ENCODE data around the gene TFG. TPM values are rescaled to one million over a fixed set of nuclear protein-coding genes. Genes with fewer than 3 reads are reported as not detected.
"Not testable (repeated sequence)": the region's sequence is repeated elsewhere in the genome, so short reads cannot be mapped to it uniquely, and the experiment has no call there.

The TFG gene
- total RNA-seq, result 63.4 and 144 TPM in 2 replicates

- DNase-seq (ENCODE audit: low read depth), result peak; percentile 98
These were observed at the start of gene TFG for GRCh38 chr3:100708989-100709841. Gene TFG, plus strand, starts transcription at chr3:100709494. Its CDS starts 4,192 bp downstream, at chr3:100713686.

- not testable (repeated sequence) for DNase-seq (ENCODE audit: low read depth)
These were observed 48.0 kb upstream of the TFG start for GRCh38 chr3:100661294-100661693.

- DNase-seq (ENCODE audit: low read depth), result peak; percentile 23
These were observed 47.0 kb upstream of the TFG start for GRCh38 chr3:100662113-100662823.

GRCh38 chr3:100665230-100665629 is 44.1 kb upstream of the TFG start:
- no peak for DNase-seq (ENCODE audit: low read depth)

- peak; percentile 46 for DNase-seq (ENCODE audit: low read depth)
These were observed 42.6 kb upstream of the TFG start for GRCh38 chr3:100666699-100667098.

GRCh38 chr3:100667316-100667715 is 42.0 kb upstream of the TFG start:
- DNase-seq (ENCODE audit: low read depth), result not testable (repeated sequence)

- DNase-seq (ENCODE audit: low read depth), result not testable (repeated sequence)
These were observed 38.3 kb upstream of the TFG start for GRCh38 chr3:100670995-100671394.

GRCh38 chr3:100681496-100681895 is 27.8 kb upstream of the TFG start:
- no peak for DNase-seq (ENCODE audit: low read depth)

GRCh38 chr3:100682056-100682853 is 27.0 kb upstream of the TFG start:
- peak; percentile 10 for DNase-seq (ENCODE audit: low read depth)

- DNase-seq (ENCODE audit: low read depth), result no peak
These were observed 26.2 kb upstream of the TFG start for GRCh38 chr3:100682854-100683760.

GRCh38 chr3:100693225-100693624 is 16.1 kb upstream of the TFG start:
- no peak for DNase-seq (ENCODE audit: low read depth)

GRCh38 chr3:100695696-100696095 is 13.6 kb upstream of the TFG start:
- no peak for DNase-seq (ENCODE audit: low read depth)

GRCh38 chr3:100696161-100696560 is 13.1 kb upstream of the TFG start:
- DNase-seq (ENCODE audit: low read depth), result no peak

- no peak for DNase-seq (ENCODE audit: low read depth)
These were observed 12.1 kb upstream of the TFG start for GRCh38 chr3:100697172-100697571.

- DNase-seq (ENCODE audit: low read depth), result no peak
These were observed 11.5 kb upstream of the TFG start for GRCh38 chr3:100697723-100698285.

- no peak for DNase-seq (ENCODE audit: low read depth)
These were observed 10.6 kb upstream of the TFG start for GRCh38 chr3:100698736-100699135.

GRCh38 chr3:100700708-100701107 is 8.6 kb upstream of the TFG start:
- DNase-seq (ENCODE audit: low read depth), result no peak

GRCh38 chr3:100702082-100702979 is 7.0 kb upstream of the TFG start:
- no peak for DNase-seq (ENCODE audit: low read depth)

GRCh38 chr3:100702980-100703345 is 6.3 kb upstream of the TFG start:
- no peak for DNase-seq (ENCODE audit: low read depth)

GRCh38 chr3:100703865-100704264 is 5.4 kb upstream of the TFG start:
- no peak for DNase-seq (ENCODE audit: low read depth)
